NCI-H1048 (cell line): Measurements from ENCODE around the gene KCTD16.

ENCODE experiments used
- DNase-seq: peaks from one replicate; lab custom pipeline; 2025; lab: John Stamatoyannopoulos, UW

The KCTD16 gene

DNA sequence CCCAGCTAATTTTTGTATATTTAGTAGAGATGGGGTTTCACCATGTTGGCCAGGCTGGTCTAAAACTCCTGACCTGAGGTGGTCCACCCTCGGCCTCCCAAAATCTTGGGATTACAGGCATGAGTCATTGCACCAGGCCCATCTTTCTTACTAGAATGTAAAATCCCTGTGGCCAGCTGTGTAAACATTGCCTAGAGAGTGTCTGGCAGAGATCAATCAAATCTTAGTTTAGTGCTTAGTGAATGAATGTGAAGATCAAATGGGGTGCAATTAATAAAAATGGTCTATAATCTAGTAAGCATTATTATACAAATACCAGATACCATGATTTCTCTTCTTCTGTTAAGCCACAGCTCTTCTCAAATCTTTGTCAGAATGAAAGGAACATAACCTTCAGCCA is 289.9 kb downstream of the KCTD16 start:
- DNase-seq: no peak

DNA sequence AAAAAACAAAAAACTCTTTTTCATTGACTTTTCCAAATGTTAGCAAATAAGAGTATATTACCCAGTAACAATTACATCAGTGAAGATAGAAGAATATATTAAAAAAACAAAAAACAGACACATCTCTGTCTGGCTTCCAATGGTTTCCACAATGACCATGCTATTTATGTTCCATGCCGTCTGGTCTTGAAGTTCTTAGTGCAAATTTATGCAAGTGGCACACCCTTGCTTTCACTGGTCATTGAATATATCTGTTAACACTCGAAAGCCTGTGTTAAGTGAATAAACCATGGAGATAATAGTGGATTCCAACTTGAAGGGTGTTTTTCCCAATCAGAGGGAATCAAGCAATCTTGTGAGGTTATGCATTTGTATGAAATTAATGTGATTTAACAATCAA is 291.9 kb downstream of the KCTD16 start:
- no peak for DNase-seq

DNA sequence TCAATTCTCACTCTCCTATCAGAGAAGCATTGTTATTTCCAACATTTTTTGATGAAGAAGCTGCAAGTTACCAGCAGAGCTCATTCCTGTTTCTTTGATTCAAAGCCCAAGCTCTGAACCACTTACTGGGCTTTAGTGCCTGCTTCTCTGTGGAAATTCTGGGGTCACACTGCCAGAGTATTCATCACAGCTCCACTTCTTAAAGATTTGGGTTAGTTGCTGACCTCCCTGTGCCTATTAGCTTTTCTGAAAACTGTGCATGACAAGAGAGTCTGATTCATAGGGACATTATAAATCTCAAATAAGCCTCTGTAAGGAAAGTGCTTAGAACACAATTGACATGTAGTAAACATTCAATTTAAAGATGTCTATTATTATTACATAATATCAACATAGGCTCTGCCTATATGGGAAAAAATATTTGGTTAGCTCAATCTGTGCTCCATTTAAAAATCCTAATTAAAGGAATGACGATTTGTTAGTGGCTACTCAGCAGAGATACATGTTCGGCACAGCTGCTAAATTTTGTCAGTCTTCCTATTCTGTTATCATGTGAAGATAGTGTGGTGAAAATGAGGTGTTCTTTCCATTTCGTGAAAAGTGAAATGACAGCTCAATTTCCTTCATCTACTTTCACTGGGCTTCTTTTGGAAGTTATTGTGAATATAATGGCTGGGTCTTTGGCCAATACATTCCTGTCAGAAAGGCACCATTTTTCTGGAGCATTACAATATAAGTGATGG is 293.0 kb downstream of the KCTD16 start:
- no peak for DNase-seq

DNA sequence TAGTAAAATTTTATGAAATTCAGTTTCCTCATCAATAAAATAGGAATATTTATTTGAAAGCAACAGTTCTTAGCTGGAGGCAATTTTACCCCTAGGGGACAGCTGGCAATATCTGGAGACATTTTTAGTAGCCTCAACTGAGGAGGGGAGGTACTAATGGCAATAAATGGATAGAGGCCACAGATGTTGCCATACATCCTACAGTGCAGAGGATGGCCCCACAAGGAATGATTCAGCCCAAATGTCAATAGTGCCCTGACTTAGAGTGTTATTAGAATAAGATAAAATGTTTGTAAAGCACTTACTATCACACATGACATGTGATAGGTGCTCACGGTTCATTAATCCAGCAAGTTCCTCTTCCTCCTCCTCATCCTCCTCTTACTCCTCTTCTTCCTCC is 293.6 kb downstream of the KCTD16 start:
- no peak for DNase-seq

DNA sequence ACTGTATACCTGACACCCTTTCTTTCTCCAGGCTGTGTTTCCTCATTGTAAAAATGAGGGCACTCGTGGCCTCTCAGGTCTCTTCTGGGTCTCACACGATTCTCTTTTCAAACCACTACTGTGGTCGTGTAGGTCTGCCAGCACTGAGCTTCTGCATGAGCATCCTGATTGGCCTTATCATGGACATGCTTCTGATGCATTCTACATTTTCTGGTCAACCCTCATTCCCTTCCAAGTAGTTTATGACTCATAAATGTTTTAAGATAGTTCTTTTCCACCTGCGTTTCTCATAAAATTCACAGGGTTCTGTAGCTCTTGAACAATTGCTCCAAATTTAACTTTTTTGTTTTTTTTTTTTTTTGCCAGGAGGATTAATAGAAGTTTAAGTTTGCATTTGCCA is 294.8 kb downstream of the KCTD16 start:
- DNase-seq: no peak

DNA sequence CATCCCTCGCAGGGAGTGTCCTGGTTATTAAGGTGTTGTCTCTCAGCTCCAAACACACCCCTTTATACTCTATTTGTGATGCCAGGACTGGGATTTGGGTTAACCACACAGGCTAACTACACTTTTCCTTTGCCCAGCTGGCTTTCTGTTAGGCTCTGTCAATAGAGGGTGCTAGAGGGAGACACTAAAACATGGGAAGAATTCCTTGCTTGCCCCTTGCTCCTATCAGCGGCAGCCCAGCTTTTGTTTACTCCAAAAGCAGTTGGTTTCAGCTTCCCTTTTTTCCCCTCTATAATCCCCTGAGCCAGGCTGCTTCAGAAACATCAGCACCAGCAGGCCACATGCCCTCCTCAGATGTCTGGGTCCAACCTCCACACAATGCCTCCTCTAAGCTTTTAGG is 297.1 kb downstream of the KCTD16 start:
- no peak for DNase-seq

DNA sequence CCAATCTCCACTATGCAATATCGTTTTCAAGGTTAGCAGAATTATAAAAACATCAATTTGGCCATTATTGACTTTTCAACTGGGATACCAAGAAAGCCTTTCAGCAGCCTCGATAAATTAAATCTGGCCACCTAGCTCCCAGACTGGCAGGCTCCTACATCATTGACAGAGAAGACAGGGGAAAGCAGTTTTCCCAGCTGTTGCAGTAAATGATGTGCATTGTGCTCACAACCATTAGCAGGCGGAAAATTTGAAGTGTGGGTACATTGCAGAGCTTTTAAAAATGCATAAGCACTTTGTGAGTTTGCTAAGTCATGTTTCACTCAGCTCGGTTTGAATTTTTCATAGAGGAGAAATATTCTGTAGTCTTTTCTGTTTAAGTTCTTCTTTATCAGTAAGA is 297.9 kb downstream of the KCTD16 start:
- DNase-seq: no peak

DNA sequence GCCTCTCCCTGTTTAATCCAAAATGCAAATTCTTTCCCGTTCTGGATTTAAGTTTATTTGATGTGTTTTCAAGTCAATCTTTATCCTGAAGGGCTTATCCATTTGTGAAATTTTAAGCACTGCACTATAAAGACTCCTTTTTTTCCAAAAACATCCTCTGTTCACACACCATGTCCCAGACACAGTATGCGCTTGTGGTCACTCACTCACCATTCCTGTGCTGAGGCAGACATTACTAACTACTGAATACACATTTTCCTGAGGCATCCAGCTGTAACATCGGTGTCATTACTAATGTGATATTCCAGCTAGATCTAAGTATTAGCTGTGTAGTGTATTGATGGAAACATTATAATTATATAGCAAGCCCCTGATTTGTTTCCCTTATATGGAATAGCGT is 298.4 kb downstream of the KCTD16 start:
- DNase-seq: no peak

DNA sequence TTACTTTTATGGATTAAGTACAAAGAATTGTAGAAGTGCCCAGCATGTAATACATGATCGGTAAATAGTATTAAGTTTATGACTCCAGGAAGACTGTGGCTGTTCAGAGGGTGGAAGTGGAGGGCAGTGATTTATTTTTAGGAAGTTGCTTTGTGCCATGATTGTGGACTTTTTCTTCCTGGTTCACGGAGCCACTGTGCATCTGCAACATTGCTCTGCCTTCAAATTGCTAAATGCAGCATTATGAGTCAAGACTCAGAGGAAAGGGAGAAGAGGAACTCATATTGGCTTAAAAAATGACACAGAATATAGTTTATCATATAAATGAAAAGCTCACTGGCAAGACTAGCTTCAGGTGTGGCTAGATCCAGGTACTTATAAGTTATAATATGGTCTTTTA is 301.5 kb downstream of the KCTD16 start:
- DNase-seq: no peak

DNA sequence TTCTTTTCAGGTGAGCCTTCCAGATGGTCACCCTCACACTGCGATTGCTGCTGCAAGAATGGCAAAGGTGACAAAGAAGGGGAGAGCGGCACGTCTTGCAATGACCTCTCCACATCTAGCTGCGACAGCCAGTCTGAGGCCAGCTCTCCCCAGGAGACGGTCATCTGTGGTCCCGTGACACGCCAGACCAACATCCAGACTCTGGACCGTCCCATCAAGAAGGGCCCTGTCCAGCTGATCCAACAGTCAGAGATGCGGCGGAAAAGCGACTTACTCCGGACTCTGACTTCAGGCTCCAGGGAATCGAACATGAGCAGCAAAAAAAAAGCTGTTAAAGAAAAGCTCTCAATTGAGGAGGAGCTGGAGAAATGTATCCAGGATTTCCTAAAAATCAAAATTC is 303.0 kb downstream of the KCTD16 start:
- no peak for DNase-seq

DNA sequence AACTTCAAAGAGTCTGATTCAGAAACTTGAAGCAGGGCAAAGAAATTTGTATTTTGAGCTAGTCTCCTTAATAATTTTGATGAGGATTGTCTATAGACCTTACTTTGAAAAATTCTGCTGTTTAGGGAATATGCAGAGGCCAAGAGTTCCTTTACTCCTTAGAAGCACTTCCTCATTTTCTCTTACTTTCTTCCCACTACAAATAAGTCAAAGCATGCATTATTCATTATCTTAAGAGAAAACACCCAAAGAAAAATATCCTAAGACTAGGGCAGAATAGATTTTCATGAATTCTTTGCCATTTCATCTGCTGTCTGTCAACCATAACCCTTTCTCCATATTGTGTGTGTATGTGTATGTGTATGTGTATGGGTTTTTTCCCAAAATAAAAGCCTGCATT is 307.9 kb downstream of the KCTD16 start:
- DNase-seq: no peak

DNA sequence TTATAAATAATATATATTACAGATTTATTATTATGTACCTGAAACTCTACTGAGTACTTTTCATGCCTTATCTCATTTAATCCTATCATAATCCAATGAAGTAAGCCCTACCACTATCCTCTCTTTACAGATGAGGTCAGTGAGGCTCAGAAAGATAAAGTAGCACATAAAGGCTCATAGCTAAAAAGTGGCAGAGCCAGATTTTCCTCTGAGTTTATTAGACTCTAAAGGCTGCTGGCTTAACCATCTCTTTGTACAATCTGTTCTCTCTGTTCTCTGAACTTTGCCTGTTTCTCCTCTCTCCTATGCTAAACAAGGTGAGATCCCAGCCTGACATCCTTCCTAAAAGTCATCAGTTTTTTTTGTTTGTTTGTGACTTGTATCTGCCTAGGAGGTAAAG is 311.2 kb downstream of the KCTD16 start:
- no peak for DNase-seq

DNA sequence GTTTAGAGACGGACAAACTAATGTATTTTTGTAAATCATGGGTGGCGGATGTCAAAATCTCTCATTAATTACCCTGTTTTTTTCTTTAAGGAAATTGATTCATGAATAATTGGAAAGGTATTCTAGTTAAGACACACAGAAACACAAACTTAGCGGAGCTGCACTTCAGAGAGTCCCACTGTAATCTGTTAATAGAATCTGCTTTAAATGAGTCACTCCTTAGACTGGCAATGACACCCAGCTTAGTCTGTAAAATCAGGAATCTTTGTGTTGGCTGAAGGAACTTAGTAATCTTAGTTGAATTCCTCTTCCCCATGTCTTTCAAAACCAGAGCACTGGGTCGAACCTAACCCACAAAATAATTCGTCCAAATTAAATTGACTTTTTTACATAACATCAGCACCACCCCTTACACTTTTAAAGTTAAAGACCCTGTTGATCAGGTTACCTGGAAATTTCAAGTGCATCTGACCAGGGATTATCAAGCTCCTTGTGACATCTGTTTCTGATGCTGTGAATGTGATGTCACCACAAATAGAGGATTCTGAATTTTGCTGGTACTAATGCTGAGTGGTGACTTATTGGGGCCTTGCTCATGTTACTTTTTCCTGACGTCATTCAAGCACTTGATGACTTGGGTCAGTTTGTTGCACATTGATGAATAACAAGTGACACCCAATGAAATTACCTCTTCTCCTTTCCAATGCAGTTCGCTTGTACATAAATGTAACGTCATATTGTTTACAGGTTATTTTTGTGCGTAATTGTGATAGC is 313.6 kb downstream of the KCTD16 start:
- no peak for DNase-seq

DNA sequence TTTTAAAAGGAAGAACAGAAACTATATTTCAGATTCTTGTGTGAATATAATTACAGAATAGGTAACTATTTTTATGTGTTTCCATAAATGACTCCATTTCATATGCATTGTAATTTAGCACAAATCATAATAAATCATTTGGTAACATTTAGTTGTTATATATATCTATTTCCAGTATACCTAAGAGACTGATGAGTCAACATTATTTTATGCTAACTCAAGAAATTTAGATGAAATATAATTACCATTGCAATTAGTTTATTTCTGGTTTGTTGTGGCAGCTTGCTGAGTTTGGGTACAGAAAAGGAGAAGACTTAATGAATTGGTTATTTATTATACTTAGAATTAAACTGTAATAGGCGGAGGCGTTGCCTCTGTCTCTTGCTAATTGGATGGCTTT is 314.9 kb downstream of the KCTD16 start:
- DNase-seq: no peak

DNA sequence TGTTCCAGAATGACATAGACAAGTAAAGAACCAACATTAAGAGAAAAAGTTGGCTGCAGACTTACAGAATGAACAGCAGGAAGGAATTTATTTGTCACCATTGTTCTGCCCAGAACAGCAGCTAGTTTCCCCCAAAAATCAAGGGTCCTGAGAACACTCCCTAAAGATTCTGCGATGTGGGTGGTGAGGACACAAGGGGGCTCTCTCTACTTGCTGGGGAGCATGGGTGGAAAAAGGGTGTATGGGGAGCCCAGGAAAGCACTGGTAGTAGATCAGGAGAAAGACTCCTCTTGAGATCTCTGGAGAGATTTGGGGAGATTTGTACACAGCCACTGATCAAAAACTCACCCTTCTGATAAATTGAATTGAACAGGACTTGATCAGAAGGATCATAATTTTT is 316.5 kb downstream of the KCTD16 start:
- DNase-seq: no peak

DNA sequence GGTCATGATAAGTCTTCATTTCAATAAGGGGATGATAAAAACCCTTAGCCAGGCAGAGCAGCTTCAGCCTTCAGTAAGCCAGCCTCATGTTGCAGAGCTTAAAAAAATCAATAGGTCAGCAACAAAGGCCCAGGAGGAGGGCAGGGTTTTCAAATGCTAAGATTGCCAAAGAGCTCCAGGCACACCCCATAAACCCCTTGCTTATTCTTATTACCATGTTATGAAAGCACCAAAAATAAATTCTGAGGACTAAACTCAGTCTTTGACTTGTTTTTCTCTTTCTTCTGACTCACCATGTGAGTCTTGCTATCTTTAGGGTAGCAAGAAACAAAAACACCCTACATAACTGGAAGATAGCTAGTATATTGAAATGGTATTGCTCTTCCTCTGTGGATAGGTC is 317.1 kb downstream of the KCTD16 start:
- no peak for DNase-seq

DNA sequence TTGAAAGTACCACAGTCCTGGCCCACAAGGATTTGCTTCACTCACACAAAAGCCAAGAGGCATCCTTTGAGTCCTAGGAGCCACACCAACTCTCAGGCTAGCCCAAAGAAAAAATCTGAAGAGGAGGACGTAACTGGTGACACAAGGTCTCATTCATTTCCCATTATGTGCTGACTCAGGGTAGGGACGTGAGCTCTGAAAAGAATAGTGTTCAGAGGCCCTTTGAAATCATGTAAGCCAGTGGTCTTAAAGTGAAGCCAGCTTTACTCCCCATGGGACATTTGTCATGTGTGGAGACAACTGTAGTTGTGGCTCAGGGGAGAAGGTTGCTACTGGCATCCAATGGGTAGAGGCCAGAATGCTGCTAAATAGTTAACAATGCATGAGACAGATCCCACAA is 332.4 kb downstream of the KCTD16 start:
- DNase-seq: no peak

DNA sequence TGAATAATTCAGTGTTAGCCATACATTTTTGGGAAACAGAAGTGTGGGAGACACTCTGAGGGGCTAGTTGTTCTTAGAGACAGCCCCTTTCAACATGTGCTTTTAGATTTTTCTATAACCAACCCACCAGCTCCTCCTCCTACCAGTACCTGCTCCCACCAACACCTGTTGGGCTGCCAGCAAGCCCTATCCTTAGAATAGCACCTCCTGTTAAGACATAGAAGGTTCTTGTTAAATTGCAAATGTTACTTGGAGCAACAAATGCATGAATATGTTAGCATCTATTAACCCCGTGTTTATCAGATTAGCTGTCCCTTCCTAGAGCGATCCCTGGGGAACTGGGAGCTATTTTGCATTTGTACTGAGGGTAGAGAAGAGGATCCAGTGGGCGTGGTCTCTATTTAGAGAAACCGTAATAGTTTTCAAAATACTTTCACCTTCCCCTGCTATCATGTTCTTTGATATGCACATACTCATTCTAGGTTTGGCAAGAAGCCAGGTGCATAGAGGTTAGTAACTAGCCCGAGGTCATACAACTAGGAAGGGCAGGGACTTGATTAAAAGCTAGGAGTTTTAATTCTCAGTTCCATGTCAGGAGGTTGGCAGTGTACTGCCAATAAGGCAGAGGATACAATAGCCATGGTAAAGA is 334.4 kb downstream of the KCTD16 start:
- DNase-seq: peak; percentile 23

DNA sequence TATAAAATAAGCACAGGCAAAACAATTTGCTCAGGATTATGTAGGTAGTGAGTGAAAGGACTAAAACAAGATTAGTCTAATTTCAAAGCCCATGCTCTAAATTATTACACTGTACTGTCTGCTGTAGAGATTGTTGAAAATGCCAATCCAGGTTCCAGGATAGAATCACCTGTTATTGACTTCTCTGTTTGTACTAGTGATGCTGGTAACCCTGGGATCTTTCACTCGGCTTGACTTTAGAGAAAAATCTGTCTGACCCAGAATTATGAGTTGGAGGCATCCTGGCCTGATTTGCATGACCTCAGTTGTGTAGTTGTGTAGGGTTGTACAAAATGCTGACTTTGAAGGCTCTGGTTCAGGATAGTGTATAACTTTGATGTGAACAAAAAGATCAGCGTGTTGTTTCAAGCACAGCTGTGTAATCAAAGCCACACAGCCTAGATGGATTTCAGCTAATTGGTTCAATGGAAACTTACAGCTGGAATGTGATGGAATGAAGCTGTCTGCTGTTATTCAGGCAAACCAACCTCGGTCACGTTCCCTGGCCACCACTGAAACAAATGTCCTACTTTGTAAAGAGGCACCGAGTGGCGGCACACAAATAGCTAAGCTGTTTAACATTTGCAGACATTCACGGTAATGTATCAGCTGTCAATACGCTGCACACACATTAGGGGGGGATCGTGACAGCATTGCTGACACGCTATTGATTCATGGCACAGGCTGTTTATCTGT is 340.3 kb downstream of the KCTD16 start:
- DNase-seq: no peak

DNA sequence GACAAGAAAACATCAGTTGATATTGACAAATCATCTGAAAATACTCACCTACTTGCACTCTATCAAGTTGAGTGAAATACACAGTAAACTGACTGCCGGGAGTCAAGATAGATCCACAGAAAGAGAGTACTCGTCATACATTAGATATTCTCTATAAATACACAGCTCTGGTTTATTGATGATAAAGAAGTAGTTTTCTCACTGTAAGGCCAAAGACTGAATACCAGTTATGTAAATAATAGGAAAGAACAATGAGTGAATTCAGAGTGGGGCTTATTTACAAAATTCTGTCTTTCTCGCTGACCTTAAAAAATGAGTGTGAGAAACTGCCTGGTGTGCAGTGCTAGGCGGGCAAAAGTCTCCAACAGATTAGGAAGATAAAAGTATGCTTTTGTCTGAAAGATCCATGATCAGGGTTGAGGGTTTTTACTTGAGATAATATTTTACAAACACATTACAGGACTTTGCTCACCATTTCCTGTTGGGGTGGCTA is 341.0 kb downstream of the KCTD16 start:
- no peak for DNase-seq

DNA sequence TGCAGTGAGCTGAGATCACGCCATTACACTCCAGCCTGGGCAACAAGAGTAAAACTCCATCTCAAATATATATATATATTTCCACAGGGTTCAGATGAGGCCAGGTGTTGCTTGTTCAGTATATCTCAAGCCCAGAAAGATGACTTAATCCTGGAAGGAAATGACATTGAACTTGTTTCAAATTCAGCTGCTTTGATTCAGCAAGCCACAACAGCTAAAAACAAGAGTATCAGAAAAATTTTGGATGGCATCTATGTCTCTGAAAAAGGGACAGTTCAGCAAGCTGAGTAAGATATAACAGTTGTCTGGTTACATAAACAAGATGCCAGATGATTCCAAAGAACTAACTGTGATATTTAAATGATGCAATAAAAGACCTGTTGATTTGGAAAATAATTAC is 352.0 kb downstream of the KCTD16 start:
- DNase-seq: no peak

DNA sequence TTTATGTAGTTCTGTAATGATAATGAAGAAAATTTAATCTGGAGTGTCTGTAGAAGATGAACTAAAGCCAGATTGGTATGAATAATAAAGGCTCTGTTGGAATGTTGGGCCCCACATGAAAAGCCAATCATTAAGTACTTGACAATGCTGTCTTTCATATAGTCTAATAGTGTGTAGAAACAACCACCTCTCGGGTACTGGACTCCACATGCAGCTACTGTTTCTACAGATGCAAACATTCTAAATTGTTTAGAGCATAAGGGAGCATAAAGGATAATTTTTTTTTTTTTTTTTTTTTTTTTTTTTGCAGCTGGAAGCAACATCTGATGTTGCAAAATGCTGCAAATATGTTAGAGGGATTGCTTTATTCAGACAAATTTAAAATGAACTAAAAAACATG is 354.3 kb downstream of the KCTD16 start:
- DNase-seq: no peak
